Pancreas (tissue), 10 donors: ENCODE measurements around the gene ASTE1. TPM values are rescaled to one million over a fixed set of nuclear protein-coding genes. Genes with fewer than 3 reads are reported as not detected.
"Not testable (repeated sequence)": the region's sequence is repeated elsewhere in the genome, so short reads cannot be mapped to it uniquely, and the experiment has no call there.

Experiments used
- ATAC-seq, 4 donors: fragments of 200-7000 bp; cut with Tn5 transposase; one replicate each; pipeline versions ENCODE4 v1.8.0 to v1.9.1; 2020; ENCODE audit warnings: mild to moderate bottlenecking in 4 of 4, moderate library complexity in 4 of 4
- DNase-seq, 6 donors: peaks; one replicate each; pipeline ENCODE4 v3.0.0-alpha.2; 2020
- FAIRE-seq: peaks from 2 replicates; lab custom pipeline; 2012; peaks lifted over from hg19 to GRCh38; lab: Jason Lieb, UNC
- H3K27ac ChIP-seq, 4 donors: fragments of 200-600 bp; sonication (generic); 1 replicate in 3 of 4; 2 replicates in 1 of 4; pipeline versions ENCODE4 v1.5.0 to v1.8.0; 2020
- H3K27me3 ChIP-seq, 4 donors: fragments of 200-600 bp; one replicate each; pipeline ENCODE4 v1.8.0; 2021
- H3K36me3 ChIP-seq, 3 donors: fragments of 200-600 bp; sonication (generic) in 1 of 3; one replicate each; pipeline versions ENCODE4 v1.5.0 to v1.8.0; 2020 to 2021
- H3K4me1 ChIP-seq, 3 donors: fragments of 200-600 bp; one replicate each; pipeline ENCODE4 v1.8.0; 2021
- H3K4me3 ChIP-seq, 4 donors: fragments of 200-600 bp; sonication (generic) in 2 of 4; one replicate each; pipeline versions ENCODE4 v1.5.0 to v1.8.0; 2020 to 2021
- H3K9me3 ChIP-seq, 4 donors: fragments of 200-600 bp; one replicate each; pipeline ENCODE4 v1.8.0; 2021
- CTCF ChIP-seq, 4 donors: fragments of 200-600 bp; sonication (generic) in 3 of 4; IDR thresholded peaks; one replicate each; pipeline versions ENCODE4 v1.5.0 to v1.8.0; 2021; ENCODE audit warnings: antibody characterized with exemption in 4 of 4
- WGBS, 2 donors: extraction: QIAGEN DNeasy Blood & Tissue Kit; methylation state at CpG; one replicate each; pipeline ENCODE4 v1.1.7; 2013; 5-methylcytosine and 5-hydroxymethylcytosine counted together
- intact Hi-C, 3 donors: fragments of 100-400 bp; cut with DNase I; formaldehyde crosslinking; loops; one replicate each; pipeline versions ENCODE4 v1.11.1 to v1.14.2; 2022
- polyA plus RNA-seq, 2 donors: library from polyadenylated mRNA; stranded (reverse); fragments of 200-250 nt; gene quantifications; one replicate each; pipeline ENCODE4 v1.2.3, GENCODE V29; 2013
- total RNA-seq, 6 donors: library from RNA; stranded (reverse); fragmentation: NEBNext Ultra II Directional in 4 of 6; extraction: Animal tissue kit (Norgen Biotek cat#: 25700) in 4 of 6; gene quantifications; one replicate each; pipeline versions ENCODE4 v1.2.1 to v1.2.4, GENCODE V29; 2021 to 2023
- donor health status: healthy with polysubstance abuse.
- donor health status: DM: no; HTN: no; CAD: no; lungs with moderate emphysema.
- donor health status: DM: no; HTN: no; CAD: no.
- donor health status: control.
- donor health status: control.
- donor health status: Bipolar disorder and iron deficiency.
- donor health status: DM: yes; HTN: yes; CAD: no.
- donor health status: DM: no; HTN: no; CAD: no.
- donor health status: DM: no; HTN: no; CAD: no.
- donor health status: DM: yes; HTN: yes; CAD: no.

The ASTE1 gene
- total and polyA plus RNA-seq, 8 donors, result 1.5 to 4.7 (median 3.2) TPM

GRCh38 chr3:130973406-130973805, 53.2 kb downstream of the ASTE1 start:
- intact Hi-C loops, result no loop called here
- TF ChIP-seq CTCF (IDR thresholded peaks at IDR 0.05), result no peak
- Histone ChIP-seq H3K9me3 (no peaks in the 10 kb centered on the region), H3K4me1 (no peaks in the 10 kb centered on the region), H3K27ac (no peak overlapping the region), H3K27me3 (no peaks in the 10 kb centered on the region), H3K36me3 (peaks cover 0 to 7% (median 6%) of the 10 kb centered on the region in 3 donors), H3K4me3 (no peak overlapping the region)
- no peak for ATAC-seq
- DNase-seq, result no peak
- FAIRE-seq, result no peak
- WGBS, 2 donors, result 93 to 97% methylated on average over 5 of the region's 5 CpGs

- WGBS, 2 donors, result 99 to 100% methylated on average over 2 of the region's 2 CpGs
- intact Hi-C loops, H3K27me3 ChIP-seq: not testable (repeated sequence)
These were observed 54.0 kb downstream of the ASTE1 start for GRCh38 chr3:130972592-130972991.

GRCh38 chr3:130971208-130971607, 55.4 kb downstream of the ASTE1 start:
- Histone ChIP-seq H3K36me3 (peaks cover 0 to 7% (median 6%) of the 10 kb centered on the region in 3 donors), H3K27me3 (no peaks in the 10 kb centered on the region), H3K4me1 (no peaks in the 10 kb centered on the region), H3K4me3 (no peak overlapping the region), H3K27ac (no peak overlapping the region), H3K9me3 (no peaks in the 10 kb centered on the region)
- intact Hi-C loops, result no loop called here
- no peak for FAIRE-seq
- ATAC-seq, result no peak
- TF ChIP-seq CTCF (IDR thresholded peaks at IDR 0.05), result no peak
- no peak for DNase-seq

More at GRCh38 chr3:130972592-130972991, 54.0 kb downstream of the ASTE1 start:
- not testable (repeated sequence) for H3K4me1 ChIP-seq, H3K27ac ChIP-seq, ATAC-seq, H3K9me3 ChIP-seq, H3K36me3 ChIP-seq, FAIRE-seq, DNase-seq, H3K4me3 ChIP-seq

GRCh38 chr3:130969621-130970020, 57.0 kb downstream of the ASTE1 start:
- intact Hi-C loops, result no loop called here
- no peaks in the 10 kb centered on the region for H3K4me1 ChIP-seq
- H3K27me3 ChIP-seq, result no peaks in the 10 kb centered on the region
- H3K27ac ChIP-seq, result no peak overlapping the region
- TF ChIP-seq CTCF (IDR thresholded peaks at IDR 0.05), result no peak
- no peak overlapping the region for H3K4me3 ChIP-seq
- H3K36me3 ChIP-seq, result peaks cover 0 to 15% (median 7%) of the 10 kb centered on the region in 3 donors
- no peaks in the 10 kb centered on the region for H3K9me3 ChIP-seq
- ATAC-seq, result no peak
- DNase-seq, result no peak
- no peak for FAIRE-seq
- 99% methylated on average over 2 of the region's 2 CpGs for WGBS, 2 donors

GRCh38 chr3:130968221-130968620, 58.4 kb downstream of the ASTE1 start:
- Histone ChIP-seq H3K36me3 (peaks cover 0 to 15% (median 7%) of the 10 kb centered on the region in 3 donors), H3K27ac (no peak overlapping the region), H3K4me1 (no peaks in the 10 kb centered on the region), H3K27me3 (no peaks in the 10 kb centered on the region), H3K9me3 (no peaks in the 10 kb centered on the region), H3K4me3 (no peak overlapping the region)
- DNase-seq (no peak), ATAC-seq (no peak), FAIRE-seq (no peak)
- intact Hi-C loops, result no loop called here
- 80 to 97% methylated on average over 3 of the region's 3 CpGs for WGBS, 2 donors
- no peak for TF ChIP-seq CTCF (IDR thresholded peaks at IDR 0.05)
